Osteoblast (primary cell): ENCODE measurements around the gene COL4A2. TPM values are rescaled to one million over a fixed set of nuclear protein-coding genes. Genes with fewer than 3 reads are reported as not detected.

Source experiments
- DNase-seq: peaks from one replicate; pipeline ENCODE4 v3.0.0; 2011; ENCODE audit warnings: low spot score, mixed read lengths; ENCODE audit not compliant: insufficient read length; ENCODE audit errors: missing footprints
- H2AFZ ChIP-seq: 2 replicates; pipeline ENCODE4 v1.6.0; 2011; ENCODE audit warnings: mild to moderate bottlenecking, low read length
- H3K27ac ChIP-seq: 2 replicates; pipeline ENCODE4 v1.5.1; 2011; ENCODE audit warnings: mild to moderate bottlenecking, low read depth, low read length, moderate library complexity
- H3K27me3 ChIP-seq: 2 replicates; pipeline ENCODE4 v1.6.0; 2012; ENCODE audit warnings: mild to moderate bottlenecking, control low read depth, inconsistent platforms, low read length, moderate library complexity; ENCODE audit not compliant: insufficient read depth
- H3K36me3 ChIP-seq: 2 replicates; pipeline ENCODE4 v1.5.1; 2011; ENCODE audit warnings: mild to moderate bottlenecking, low read length, control low read depth, moderate library complexity; ENCODE audit not compliant: insufficient read depth
- H3K4me1 ChIP-seq: 2 replicates; pipeline ENCODE4 v1.5.1; 2011; ENCODE audit warnings: mild to moderate bottlenecking, low read length, control low read depth, moderate library complexity; ENCODE audit not compliant: insufficient read depth
- H3K4me2 ChIP-seq: 2 replicates; pipeline ENCODE4 v1.6.0; 2011; ENCODE audit warnings: mild to moderate bottlenecking, low read length; ENCODE audit not compliant: insufficient read depth
- H3K4me3 ChIP-seq: fragments of 200-600 bp; sonication (generic); 3 replicates; pipeline ENCODE4 v1.5.1; 2012; ENCODE audit warnings: mild to moderate bottlenecking, low read length, inconsistent platforms; ENCODE audit not compliant: insufficient read depth
- H3K79me2 ChIP-seq: 2 replicates; pipeline ENCODE4 v1.6.0; 2012; ENCODE audit warnings: mild to moderate bottlenecking, low read length, control low read depth, inconsistent platforms; ENCODE audit not compliant: insufficient read depth
- H3K9me3 ChIP-seq: 2 replicates; pipeline ENCODE4 v1.5.1; 2011; ENCODE audit warnings: low read depth, low read length, control low read depth
- H4K20me1 ChIP-seq: 2 replicates; pipeline ENCODE4 v1.6.0; 2012; ENCODE audit warnings: mild to moderate bottlenecking, low read length, control low read depth; ENCODE audit not compliant: insufficient read depth
- total RNA-seq: library from RNA; depleted of rRNA; stranded (reverse); fragments of >200 nt; gene quantifications from 2 replicates; pipeline ENCODE4 v1.2.3, GENCODE V29; 2012
- TF ChIP-seq, protein P1 (sequence below): IDR thresholded peaks from 2 replicates; pipeline ENCODE4 v1.5.1; 2011; ENCODE audit warnings: mild to moderate bottlenecking, low read depth, low read length, moderate library complexity; ENCODE audit errors: extremely low read depth

Gene COL4A2
- total RNA-seq, 1 donor: 267 TPM

DNA sequence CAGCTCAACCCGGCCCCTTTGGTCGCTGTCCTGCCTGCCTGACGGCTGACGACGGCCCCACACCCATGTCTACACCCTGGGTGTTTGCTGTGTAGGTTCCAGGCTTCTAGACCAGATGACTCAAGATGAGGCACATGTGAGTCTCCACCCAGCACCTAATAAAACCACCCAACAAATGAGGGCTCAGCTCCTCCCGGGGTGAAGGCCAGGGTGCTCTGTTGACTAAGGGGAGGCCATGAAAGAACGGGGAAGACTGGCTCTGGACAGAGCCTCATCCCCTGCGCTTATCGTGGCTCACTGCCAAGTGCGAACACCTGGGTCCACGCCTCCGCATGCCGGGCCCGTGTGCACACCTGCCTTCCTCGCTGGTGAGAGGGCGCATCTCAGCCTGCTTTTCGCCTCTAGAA is 39.6 kb downstream of the COL4A2 start:
- H3K4me1 ChIP-seq: peaks cover 25% of the 10 kb centered on the region
- no peak overlapping the region for H3K4me3 ChIP-seq
- H3K79me2 ChIP-seq: peaks cover 61% of the 10 kb centered on the region
- peaks cover 9% of the 10 kb centered on the region for H4K20me1 ChIP-seq
- no peaks in the 10 kb centered on the region for H3K27me3 ChIP-seq
- DNase-seq: no peak
- H3K4me2 ChIP-seq: peak overlapping the region; percentile 71
- no peak overlapping the region for H2AFZ ChIP-seq
- H3K27ac ChIP-seq: peak overlapping the region; percentile 89
- H3K36me3 ChIP-seq: peaks cover 29% of the 10 kb centered on the region
- no peaks in the 10 kb centered on the region for H3K9me3 ChIP-seq
- TF ChIP-seq, protein P1, sequence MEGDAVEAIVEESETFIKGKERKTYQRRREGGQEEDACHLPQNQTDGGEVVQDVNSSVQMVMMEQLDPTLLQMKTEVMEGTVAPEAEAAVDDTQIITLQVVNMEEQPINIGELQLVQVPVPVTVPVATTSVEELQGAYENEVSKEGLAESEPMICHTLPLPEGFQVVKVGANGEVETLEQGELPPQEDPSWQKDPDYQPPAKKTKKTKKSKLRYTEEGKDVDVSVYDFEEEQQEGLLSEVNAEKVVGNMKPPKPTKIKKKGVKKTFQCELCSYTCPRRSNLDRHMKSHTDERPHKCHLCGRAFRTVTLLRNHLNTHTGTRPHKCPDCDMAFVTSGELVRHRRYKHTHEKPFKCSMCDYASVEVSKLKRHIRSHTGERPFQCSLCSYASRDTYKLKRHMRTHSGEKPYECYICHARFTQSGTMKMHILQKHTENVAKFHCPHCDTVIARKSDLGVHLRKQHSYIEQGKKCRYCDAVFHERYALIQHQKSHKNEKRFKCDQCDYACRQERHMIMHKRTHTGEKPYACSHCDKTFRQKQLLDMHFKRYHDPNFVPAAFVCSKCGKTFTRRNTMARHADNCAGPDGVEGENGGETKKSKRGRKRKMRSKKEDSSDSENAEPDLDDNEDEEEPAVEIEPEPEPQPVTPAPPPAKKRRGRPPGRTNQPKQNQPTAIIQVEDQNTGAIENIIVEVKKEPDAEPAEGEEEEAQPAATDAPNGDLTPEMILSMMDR: no peak

DNA sequence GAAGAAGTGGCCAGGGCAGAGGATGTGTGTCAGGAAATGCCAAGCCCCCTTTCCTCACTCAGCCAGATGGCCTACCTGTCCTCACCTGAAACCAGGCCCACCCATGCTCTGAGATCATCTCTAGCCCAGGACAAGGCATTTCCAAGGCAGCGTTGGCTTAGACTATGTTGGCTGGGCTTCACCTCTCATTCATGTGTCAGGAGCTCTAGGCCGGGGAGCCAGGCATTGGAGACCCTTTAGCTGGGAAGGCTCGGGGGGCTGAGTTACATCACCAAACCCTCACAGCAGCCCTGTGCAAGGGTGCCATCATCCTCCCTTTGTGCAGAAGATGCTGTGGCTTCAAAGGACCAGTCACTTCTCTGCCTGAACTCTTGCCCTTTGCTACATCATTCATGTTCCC is 40.0 kb downstream of the COL4A2 start:
- Histone ChIP-seq H3K4me3 (no peak overlapping the region), H4K20me1 (peaks cover 14% of the 10 kb centered on the region), H3K36me3 (peaks cover 29% of the 10 kb centered on the region), H3K27me3 (no peaks in the 10 kb centered on the region), H3K4me1 (peaks cover 25% of the 10 kb centered on the region), H3K4me2 (peak overlapping the region; percentile 71), H3K9me3 (no peaks in the 10 kb centered on the region), H2AFZ (no peak overlapping the region), H3K79me2 (peaks cover 63% of the 10 kb centered on the region), H3K27ac (peak overlapping the region; percentile 89)
- TF ChIP-seq, protein P1: no peak
- no peak for DNase-seq

DNA sequence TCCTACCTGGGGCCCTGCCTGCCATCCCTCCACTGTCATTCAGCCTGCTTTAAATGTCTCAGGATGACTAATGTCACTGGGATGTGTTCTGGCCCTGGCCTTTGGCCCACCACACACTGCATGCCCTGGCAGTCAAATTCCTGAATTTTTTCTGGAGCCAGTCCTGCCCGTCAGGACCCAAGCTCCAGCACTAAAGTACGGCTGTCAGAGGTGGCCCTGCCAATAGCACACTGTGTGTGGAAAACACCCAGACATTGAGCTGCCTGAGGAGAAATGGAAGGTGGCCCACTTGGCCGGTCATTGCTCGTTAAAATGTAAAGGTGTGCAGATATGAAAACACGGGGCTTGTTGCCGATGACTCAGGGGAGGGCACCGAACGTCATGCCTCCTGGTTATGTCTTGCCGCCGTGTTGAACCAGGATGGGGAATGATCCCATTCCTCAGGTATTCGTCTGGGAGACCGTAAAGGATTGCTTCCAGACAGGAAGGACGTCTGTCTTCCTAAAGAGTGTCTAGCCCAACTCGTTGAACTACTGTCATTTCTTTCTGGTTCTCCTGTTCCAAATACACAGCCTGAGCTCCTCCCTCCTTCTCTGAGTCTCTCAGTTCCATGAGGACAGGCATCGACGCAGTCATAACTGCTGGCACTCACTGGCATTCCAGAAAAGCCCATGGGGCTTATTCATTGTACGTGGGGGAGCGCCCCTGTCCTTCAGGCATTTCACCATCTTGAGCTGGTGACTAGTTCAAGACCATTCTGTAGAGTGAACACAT is 40.6 kb downstream of the COL4A2 start:
- H3K27me3 ChIP-seq: no peaks in the 10 kb centered on the region
- no peaks in the 10 kb centered on the region for H3K9me3 ChIP-seq
- peak; percentile 87 for DNase-seq
- peaks cover 64% of the 10 kb centered on the region for H3K79me2 ChIP-seq
- H3K36me3 ChIP-seq: peaks cover 26% of the 10 kb centered on the region
- peak overlapping the region; percentile 41 for H3K4me3 ChIP-seq
- TF ChIP-seq, protein P1: no peak
- H2AFZ ChIP-seq: peak overlapping the region; percentile 52
- peak overlapping the region; percentile 71 for H3K4me2 ChIP-seq
- peaks cover 25% of the 10 kb centered on the region for H3K4me1 ChIP-seq
- peaks cover 19% of the 10 kb centered on the region for H4K20me1 ChIP-seq
- peak overlapping the region; percentile 89 for H3K27ac ChIP-seq

DNA sequence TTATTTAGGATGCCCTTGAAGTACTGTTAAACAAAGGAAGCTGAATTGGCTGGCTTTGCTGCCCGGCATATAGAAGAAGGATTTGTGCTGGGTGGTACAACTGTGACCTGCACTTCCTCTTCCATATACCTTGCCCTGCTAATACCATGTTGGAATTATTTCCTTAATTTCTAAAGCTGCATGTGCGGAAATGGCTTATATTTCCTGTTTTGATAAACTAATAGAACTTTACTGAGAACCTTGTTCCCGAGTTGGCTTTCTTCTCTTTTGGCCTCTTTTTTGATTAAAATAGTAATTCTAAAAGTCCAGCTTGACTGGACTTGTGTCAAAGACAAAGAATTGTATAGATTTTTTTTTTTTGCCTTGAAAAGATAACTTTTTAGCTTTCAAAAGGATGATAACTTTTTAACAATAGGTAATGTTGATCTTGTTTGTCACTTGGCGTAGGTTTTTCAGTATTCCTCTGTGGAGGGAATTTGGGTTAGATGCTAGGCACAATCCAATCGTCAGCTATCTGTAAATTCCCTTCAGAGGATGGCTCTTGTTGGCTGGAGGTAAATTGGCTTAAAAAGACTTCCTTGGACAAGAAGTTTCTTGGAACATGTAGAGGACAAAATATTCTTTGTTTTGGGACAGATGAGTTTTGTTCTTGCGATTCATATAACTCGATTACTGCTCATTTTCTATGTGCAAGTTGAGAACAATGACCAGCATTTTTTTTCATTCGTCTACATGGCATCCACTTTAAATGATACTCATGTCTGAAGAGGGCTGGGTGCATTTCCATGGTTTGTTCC is 41.4 kb downstream of the COL4A2 start:
- Histone ChIP-seq H3K36me3 (peaks cover 33% of the 10 kb centered on the region), H3K9me3 (no peaks in the 10 kb centered on the region), H2AFZ (no peak overlapping the region), H3K4me1 (peaks cover 25% of the 10 kb centered on the region), H3K27ac (peak overlapping the region; percentile 89), H3K4me2 (peak overlapping the region; percentile 71), H3K27me3 (no peaks in the 10 kb centered on the region), H3K4me3 (no peak overlapping the region), H3K79me2 (peaks cover 64% of the 10 kb centered on the region), H4K20me1 (peaks cover 26% of the 10 kb centered on the region)
- DNase-seq: no peak
- TF ChIP-seq, protein P1: no peak
